Activated naive CD8-positive, alpha-beta T cell treated with anti-CD3 and anti-CD28 coated beads, Interleukin-2, amount 10 ng/mL, durations not matched to agents 7 days and 5 days (primary cell): ENCODE measurements around the gene KCNT1. TPM values are rescaled to one million over a fixed set of nuclear protein-coding genes. Genes with fewer than 3 reads are reported as not detected.
"Not testable (repeated sequence)": the region's sequence is repeated elsewhere in the genome, so short reads cannot be mapped to it uniquely, and the experiment has no call there.

Experiments
- ATAC-seq: fragments of 150-1000 bp; cut with Tn5 transposase; one replicate; pipeline ENCODE4 v1.10.0; 2021; ENCODE audit warnings: low read depth, moderate library complexity
- POLR2A ChIA-PET: fragments of 350-600 bp; sonication (Branson Sonifier 250); formaldehyde crosslinking; loops from one replicate; lab custom pipeline; 2021; ENCODE audit warnings: antibody characterized with exemption; lab: Charles Lee
- DNase-seq: peaks from one replicate; pipeline ENCODE4 v3.0.0; 2021
- H3K27ac Mint-ChIP-seq: one replicate; pipeline ENCODE4 v1.8.0; 2022; ENCODE audit warnings: mild to moderate bottlenecking, mixed read lengths
- H3K27me3 Mint-ChIP-seq: one replicate; pipeline ENCODE4 v1.8.0; 2022; ENCODE audit warnings: mild to moderate bottlenecking, moderate library complexity, mixed read lengths
- H3K36me3 Mint-ChIP-seq: one replicate; pipeline ENCODE4 v1.8.0; 2021; ENCODE audit warnings: mild to moderate bottlenecking, mixed read lengths
- H3K4me1 Mint-ChIP-seq: one replicate; pipeline ENCODE4 v1.8.0; 2021; ENCODE audit warnings: mixed read lengths
- H3K4me3 Mint-ChIP-seq: one replicate; pipeline ENCODE4 v1.8.0; 2022; ENCODE audit warnings: mild to moderate bottlenecking, moderate library complexity, mixed read lengths
- H3K9me3 Mint-ChIP-seq: one replicate; pipeline ENCODE4 v1.8.0; 2021; ENCODE audit warnings: mixed read lengths
- total RNA-seq, 2 experiments: library from RNA; stranded (reverse); gene quantifications; one replicate each; pipeline ENCODE4 v1.2.3, GENCODE V29; 2021

Gene KCNT1
- total RNA-seq, 2 experiments from 2014 or later = not detected

- Mint-ChIP-seq H3K36me3 (no peaks in the 10 kb centered on the region), H3K4me1 (no peaks in the 10 kb centered on the region), H3K27ac (no peak overlapping the region), H3K9me3 (no peaks in the 10 kb centered on the region), H3K4me3 (no peak overlapping the region), H3K27me3 (no peaks in the 10 kb centered on the region)
- POLR2A ChIA-PET = no interaction called here
- ATAC-seq = no peak
- DNase-seq = no peak
Observed at GRCh38 chr9:135666534-135667462, 35.2 kb upstream of the KCNT1 start.

GRCh38 chr9:135667463-135668001, 34.5 kb upstream of the KCNT1 start:
- no peaks in the 10 kb centered on the region for H3K9me3 Mint-ChIP-seq
- no peaks in the 10 kb centered on the region for H3K36me3 Mint-ChIP-seq
- POLR2A ChIA-PET = no interaction called here
- H3K4me1 Mint-ChIP-seq = no peaks in the 10 kb centered on the region
- DNase-seq (no peak), ATAC-seq (no peak)
- H3K27me3 Mint-ChIP-seq = no peaks in the 10 kb centered on the region
- H3K27ac Mint-ChIP-seq = no peak overlapping the region
- no peak overlapping the region for H3K4me3 Mint-ChIP-seq

- DNase-seq, POLR2A ChIA-PET, H3K27ac Mint-ChIP-seq, H3K9me3 Mint-ChIP-seq, H3K4me3 Mint-ChIP-seq, H3K27me3 Mint-ChIP-seq, H3K36me3 Mint-ChIP-seq, ATAC-seq, H3K4me1 Mint-ChIP-seq: not testable (repeated sequence)
Observed at GRCh38 chr9:135669018-135669417, 33.0 kb upstream of the KCNT1 start.

- no peaks in the 10 kb centered on the region for H3K9me3 Mint-ChIP-seq
- H3K4me1 Mint-ChIP-seq = no peaks in the 10 kb centered on the region
- no peak overlapping the region for H3K27ac Mint-ChIP-seq
- H3K27me3 Mint-ChIP-seq = no peaks in the 10 kb centered on the region
- H3K4me3 Mint-ChIP-seq = no peak overlapping the region
- H3K36me3 Mint-ChIP-seq = no peaks in the 10 kb centered on the region
- POLR2A ChIA-PET = no interaction called here
- ATAC-seq = no peak
- DNase-seq = no peak
Observed at GRCh38 chr9:135669616-135670285, 32.2 kb upstream of the KCNT1 start.

GRCh38 chr9:135670721-135671590, 31.0 kb upstream of the KCNT1 start:
- H3K27ac Mint-ChIP-seq = no peak overlapping the region
- H3K36me3 Mint-ChIP-seq = no peaks in the 10 kb centered on the region
- H3K4me1 Mint-ChIP-seq = no peaks in the 10 kb centered on the region
- no peak for DNase-seq
- no peak for ATAC-seq
- no peak overlapping the region for H3K4me3 Mint-ChIP-seq
- no peaks in the 10 kb centered on the region for H3K27me3 Mint-ChIP-seq
- POLR2A ChIA-PET = no interaction called here
- H3K9me3 Mint-ChIP-seq = no peaks in the 10 kb centered on the region

DNA sequence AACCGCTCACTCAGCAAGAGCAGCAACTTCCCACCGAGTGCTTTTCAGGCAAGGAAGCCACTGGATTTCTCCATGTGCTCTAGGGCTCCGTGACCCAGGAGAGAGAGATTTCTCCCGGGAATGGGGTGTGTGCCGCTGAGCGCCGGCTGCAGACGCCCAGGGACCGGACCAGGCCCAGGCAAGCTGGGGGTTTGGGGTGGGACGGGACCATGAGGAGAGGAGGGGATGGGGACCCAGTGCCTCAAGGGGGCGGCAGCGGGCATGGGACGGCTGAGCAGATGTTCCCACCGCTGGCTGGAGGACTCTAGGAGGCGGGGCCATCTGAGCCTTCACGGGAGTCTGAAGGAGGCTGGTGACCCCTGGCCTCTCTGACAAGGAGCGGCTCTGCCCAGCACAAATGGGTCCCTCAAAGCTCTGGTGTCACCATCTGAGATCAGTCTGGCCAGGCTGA, 30.4 kb upstream of the KCNT1 start:
- Mint-ChIP-seq H3K27me3 (no peaks in the 10 kb centered on the region), H3K36me3 (no peaks in the 10 kb centered on the region), H3K4me1 (no peaks in the 10 kb centered on the region), H3K4me3 (no peak overlapping the region), H3K27ac (no peak overlapping the region), H3K9me3 (no peaks in the 10 kb centered on the region)
- POLR2A ChIA-PET = no interaction called here
- DNase-seq (no peak), ATAC-seq (no peak)

DNA sequence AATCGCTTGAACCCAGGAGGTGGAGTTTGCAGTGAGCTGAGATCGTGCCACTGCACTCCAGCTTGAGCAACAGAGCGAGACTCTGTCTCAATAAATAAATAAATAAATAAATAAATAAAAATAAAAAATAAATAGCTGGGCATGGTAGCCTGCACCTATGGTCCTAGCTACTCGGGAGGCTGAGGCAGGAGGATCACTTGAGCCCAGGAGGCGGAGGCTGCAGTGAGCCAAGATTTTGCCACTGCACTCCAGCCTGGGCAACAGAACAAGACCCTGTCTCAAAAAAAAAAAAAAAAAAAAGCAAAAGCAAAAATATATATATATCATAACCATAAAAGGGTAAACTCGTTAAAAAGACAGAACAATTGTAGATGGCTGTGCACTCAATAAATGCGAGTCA, 29.2 kb upstream of the KCNT1 start:
- H3K4me1 Mint-ChIP-seq, DNase-seq, H3K27ac Mint-ChIP-seq, H3K27me3 Mint-ChIP-seq, H3K9me3 Mint-ChIP-seq, H3K4me3 Mint-ChIP-seq, H3K36me3 Mint-ChIP-seq, POLR2A ChIA-PET, ATAC-seq: not testable (repeated sequence)

DNA sequence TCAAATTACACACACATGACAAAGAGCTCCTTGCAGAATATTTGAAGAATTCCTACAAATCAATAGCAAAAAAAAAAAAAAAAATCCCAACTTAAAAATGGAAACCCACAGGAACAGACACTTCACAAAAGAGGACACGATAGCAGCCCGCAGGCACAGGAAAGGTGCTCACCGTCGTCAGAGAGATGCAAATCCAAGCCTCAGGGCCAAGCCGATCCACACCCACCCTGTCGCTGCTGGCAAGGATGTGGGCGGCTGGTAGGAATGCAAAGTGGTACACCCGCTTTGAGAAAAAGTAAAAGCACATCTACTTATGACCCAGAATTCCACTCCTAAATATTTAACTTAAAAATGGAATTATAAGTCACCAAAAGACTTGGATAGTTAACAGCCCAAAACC, 28.0 kb upstream of the KCNT1 start:
- H3K4me3 Mint-ChIP-seq = no peak overlapping the region
- no peak overlapping the region for H3K27ac Mint-ChIP-seq
- POLR2A ChIA-PET = no interaction called here
- H3K36me3 Mint-ChIP-seq = no peaks in the 10 kb centered on the region
- no peaks in the 10 kb centered on the region for H3K27me3 Mint-ChIP-seq
- no peak for ATAC-seq
- H3K9me3 Mint-ChIP-seq = no peaks in the 10 kb centered on the region
- no peaks in the 10 kb centered on the region for H3K4me1 Mint-ChIP-seq
- DNase-seq = no peak

- H3K36me3 Mint-ChIP-seq = no peaks in the 10 kb centered on the region
- no peaks in the 10 kb centered on the region for H3K9me3 Mint-ChIP-seq
- no peaks in the 10 kb centered on the region for H3K4me1 Mint-ChIP-seq
- ATAC-seq (no peak), DNase-seq (no peak)
- POLR2A ChIA-PET = no interaction called here
- no peak overlapping the region for H3K27ac Mint-ChIP-seq
- H3K27me3 Mint-ChIP-seq = no peaks in the 10 kb centered on the region
- H3K4me3 Mint-ChIP-seq = no peak overlapping the region
Observed at GRCh38 chr9:135674977-135675376, 27.0 kb upstream of the KCNT1 start.

DNA sequence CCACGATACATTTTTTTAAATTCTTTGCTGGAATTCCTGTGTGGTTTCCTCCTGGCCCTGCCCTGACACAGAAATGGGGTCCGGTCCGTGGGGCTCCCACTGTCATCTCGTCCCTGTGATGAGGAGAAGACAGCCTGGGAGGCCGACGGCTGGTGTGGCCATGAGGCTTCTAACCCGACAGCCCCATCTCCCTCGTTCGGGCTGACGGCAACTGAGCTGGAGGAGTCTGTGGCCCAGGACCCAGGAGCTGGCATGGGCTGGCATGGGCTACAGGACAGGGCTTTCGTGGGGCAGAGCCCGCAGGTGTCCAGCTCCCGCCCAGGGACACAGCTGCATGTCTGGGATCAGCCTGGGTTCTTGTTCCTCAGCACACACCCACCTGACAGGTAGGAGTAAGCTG, 25.1 kb upstream of the KCNT1 start:
- DNase-seq (no peak), ATAC-seq (no peak)
- no peaks in the 10 kb centered on the region for H3K27me3 Mint-ChIP-seq
- H3K27ac Mint-ChIP-seq = no peak overlapping the region
- no peaks in the 10 kb centered on the region for H3K4me1 Mint-ChIP-seq
- H3K4me3 Mint-ChIP-seq = no peak overlapping the region
- POLR2A ChIA-PET = no interaction called here
- no peaks in the 10 kb centered on the region for H3K36me3 Mint-ChIP-seq
- H3K9me3 Mint-ChIP-seq = no peaks in the 10 kb centered on the region

DNA sequence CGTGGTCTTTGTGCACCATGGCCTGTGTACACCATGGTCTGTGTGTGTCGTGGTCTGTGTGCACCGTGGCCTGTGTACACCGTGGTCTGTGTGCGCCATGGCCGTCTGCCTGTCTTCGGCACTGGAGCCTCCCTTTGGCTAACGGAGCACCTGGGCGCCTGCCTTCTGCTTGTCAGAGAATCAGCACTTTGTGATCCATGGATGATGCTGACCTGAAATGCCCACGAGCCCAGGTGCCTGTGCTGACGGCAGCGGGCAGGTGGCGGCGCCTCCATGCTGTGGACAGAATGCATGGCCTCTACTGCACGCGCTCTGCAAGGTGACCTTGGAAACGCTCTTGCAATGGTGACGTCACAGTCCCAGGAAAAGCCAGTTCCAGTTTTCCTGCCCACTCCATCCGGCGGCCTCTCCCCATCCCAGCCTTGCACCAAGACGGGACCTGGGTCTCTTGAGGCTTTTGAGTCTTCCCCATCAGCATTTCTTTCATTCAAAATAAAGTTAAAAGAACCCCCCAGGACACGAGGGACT, 24.3 kb upstream of the KCNT1 start:
- Mint-ChIP-seq H3K36me3 (no peaks in the 10 kb centered on the region), H3K4me1 (no peaks in the 10 kb centered on the region), H3K4me3 (no peak overlapping the region), H3K27ac (no peak overlapping the region), H3K9me3 (no peaks in the 10 kb centered on the region), H3K27me3 (no peaks in the 10 kb centered on the region)
- POLR2A ChIA-PET = no interaction called here
- DNase-seq (no peak), ATAC-seq (no peak)

- Mint-ChIP-seq H3K4me1 (no peaks in the 10 kb centered on the region), H3K27ac (no peak overlapping the region), H3K4me3 (no peak overlapping the region), H3K36me3 (no peaks in the 10 kb centered on the region), H3K9me3 (no peaks in the 10 kb centered on the region), H3K27me3 (no peaks in the 10 kb centered on the region)
- POLR2A ChIA-PET = no interaction called here
- no peak for ATAC-seq
- DNase-seq = no peak
Observed at GRCh38 chr9:135678236-135679017, 23.6 kb upstream of the KCNT1 start.
